PC-9 (cell line): ENCODE data around the gene AATF.

ENCODE experiments used
- EZH2 ChIP-seq: fragments of 200-600 bp; sonication (generic); IDR thresholded peaks from 2 replicates; pipeline ENCODE4 v1.8.0; 2017; ENCODE audit warnings: antibody characterized with exemption, low read depth
- TF ChIP-seq, protein P1 (sequence below): fragments of 200-600 bp; sonication (generic); conservative IDR thresholded peaks from 2 replicates; pipeline ENCODE4 v1.6.1; 2017; ENCODE audit warnings: mixed run types, antibody characterized with exemption, mild to moderate bottlenecking, moderate library complexity

DNA sequence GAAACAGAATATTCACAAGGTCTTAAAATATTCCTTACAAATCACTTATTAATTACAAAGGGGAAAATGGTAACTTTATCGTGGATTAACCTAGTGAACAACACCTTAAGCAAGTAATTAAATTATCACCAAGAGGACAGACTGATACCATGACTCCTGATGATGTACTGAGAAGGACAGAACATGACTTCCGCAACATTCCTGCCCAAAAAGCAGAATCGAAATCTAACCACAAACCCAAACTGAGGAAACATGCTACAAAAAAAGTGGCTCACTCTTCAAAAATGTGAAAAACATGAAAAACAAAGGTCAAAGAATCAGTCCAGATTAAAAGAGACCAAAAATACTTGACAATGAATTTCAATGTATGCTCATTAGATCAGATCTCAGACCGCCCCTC, 151.5 kb downstream of the AATF start:
- TF ChIP-seq, protein P1, sequence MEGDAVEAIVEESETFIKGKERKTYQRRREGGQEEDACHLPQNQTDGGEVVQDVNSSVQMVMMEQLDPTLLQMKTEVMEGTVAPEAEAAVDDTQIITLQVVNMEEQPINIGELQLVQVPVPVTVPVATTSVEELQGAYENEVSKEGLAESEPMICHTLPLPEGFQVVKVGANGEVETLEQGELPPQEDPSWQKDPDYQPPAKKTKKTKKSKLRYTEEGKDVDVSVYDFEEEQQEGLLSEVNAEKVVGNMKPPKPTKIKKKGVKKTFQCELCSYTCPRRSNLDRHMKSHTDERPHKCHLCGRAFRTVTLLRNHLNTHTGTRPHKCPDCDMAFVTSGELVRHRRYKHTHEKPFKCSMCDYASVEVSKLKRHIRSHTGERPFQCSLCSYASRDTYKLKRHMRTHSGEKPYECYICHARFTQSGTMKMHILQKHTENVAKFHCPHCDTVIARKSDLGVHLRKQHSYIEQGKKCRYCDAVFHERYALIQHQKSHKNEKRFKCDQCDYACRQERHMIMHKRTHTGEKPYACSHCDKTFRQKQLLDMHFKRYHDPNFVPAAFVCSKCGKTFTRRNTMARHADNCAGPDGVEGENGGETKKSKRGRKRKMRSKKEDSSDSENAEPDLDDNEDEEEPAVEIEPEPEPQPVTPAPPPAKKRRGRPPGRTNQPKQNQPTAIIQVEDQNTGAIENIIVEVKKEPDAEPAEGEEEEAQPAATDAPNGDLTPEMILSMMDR, result no peak
- no peak for TF ChIP-seq EZH2
